Keratinocyte (primary cell): Measurements from ENCODE around the gene MED31.

Experiments
- EZH2 ChIP-seq: IDR thresholded peaks from one replicate; pipeline ENCODE4 v1.6.1; 2012; ENCODE audit warnings: inconsistent platforms, mild to moderate bottlenecking, low read length, moderate library complexity
- TF ChIP-seq, protein P1 (sequence below), 3 experiments: IDR thresholded peaks in 1 of 3; conservative IDR thresholded peaks in 1 of 3; optimal IDR thresholded peaks in 1 of 3; 2 replicates in 2 of 3; 3 replicates in 1 of 3; pipeline versions ENCODE3 to v1.5.1; 2011; ENCODE audit warnings: low read length in 3 of 3, mild to moderate bottlenecking in 3 of 3, moderate library complexity in 2 of 3, control low read depth in 1 of 3, inconsistent platforms in 1 of 3; ENCODE audit not compliant: insufficient read depth in 2 of 3; ENCODE audit errors: extremely low read depth in 1 of 3

GRCh38 chr17:6639586-6640535 lies 11.5 kb downstream of the MED31 start:
- TF ChIP-seq, protein P1, sequence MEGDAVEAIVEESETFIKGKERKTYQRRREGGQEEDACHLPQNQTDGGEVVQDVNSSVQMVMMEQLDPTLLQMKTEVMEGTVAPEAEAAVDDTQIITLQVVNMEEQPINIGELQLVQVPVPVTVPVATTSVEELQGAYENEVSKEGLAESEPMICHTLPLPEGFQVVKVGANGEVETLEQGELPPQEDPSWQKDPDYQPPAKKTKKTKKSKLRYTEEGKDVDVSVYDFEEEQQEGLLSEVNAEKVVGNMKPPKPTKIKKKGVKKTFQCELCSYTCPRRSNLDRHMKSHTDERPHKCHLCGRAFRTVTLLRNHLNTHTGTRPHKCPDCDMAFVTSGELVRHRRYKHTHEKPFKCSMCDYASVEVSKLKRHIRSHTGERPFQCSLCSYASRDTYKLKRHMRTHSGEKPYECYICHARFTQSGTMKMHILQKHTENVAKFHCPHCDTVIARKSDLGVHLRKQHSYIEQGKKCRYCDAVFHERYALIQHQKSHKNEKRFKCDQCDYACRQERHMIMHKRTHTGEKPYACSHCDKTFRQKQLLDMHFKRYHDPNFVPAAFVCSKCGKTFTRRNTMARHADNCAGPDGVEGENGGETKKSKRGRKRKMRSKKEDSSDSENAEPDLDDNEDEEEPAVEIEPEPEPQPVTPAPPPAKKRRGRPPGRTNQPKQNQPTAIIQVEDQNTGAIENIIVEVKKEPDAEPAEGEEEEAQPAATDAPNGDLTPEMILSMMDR (optimal IDR thresholded peaks at IDR 0.05 in 1 of 3, IDR thresholded peaks at IDR 0.05 in 1 of 3, conservative IDR thresholded peaks at IDR 0.05 in 1 of 3; ENCODE audit: extremely low read depth in 1 of 3, insufficient read depth in 2 of 3, low read length in 3 of 3): no peak
- no peak for TF ChIP-seq EZH2
